Fibroblast of pulmonary artery (primary cell): Measurements from ENCODE around the gene PGD.
"Not testable (repeated sequence)": the region's sequence is repeated elsewhere in the genome, so short reads cannot be mapped to it uniquely, and the experiment has no call there.

Experiments used
- DNase-seq: peaks from one replicate; pipeline ENCODE4 v3.0.0-alpha.2; 2010; ENCODE audit warnings: low read depth
- H3K4me3 ChIP-seq: replicated peaks from 2 replicates; pipeline ENCODE4 v1.5.1; 2011; ENCODE audit warnings: low read depth, mild to moderate bottlenecking, control low read depth, low read length, moderate library complexity
- TF ChIP-seq, protein P1 (sequence below): IDR thresholded peaks from 2 replicates; pipeline ENCODE4 v1.5.1; 2011; ENCODE audit warnings: mild to moderate bottlenecking, control low read depth, low read length, inconsistent platforms; ENCODE audit errors: missing control alignments

Gene PGD

GRCh38 chr1:10450156-10450814 lies 51.4 kb downstream of the PGD start:
- no peak overlapping the region for H3K4me3 ChIP-seq
- no peak for DNase-seq
- TF ChIP-seq, protein P1, sequence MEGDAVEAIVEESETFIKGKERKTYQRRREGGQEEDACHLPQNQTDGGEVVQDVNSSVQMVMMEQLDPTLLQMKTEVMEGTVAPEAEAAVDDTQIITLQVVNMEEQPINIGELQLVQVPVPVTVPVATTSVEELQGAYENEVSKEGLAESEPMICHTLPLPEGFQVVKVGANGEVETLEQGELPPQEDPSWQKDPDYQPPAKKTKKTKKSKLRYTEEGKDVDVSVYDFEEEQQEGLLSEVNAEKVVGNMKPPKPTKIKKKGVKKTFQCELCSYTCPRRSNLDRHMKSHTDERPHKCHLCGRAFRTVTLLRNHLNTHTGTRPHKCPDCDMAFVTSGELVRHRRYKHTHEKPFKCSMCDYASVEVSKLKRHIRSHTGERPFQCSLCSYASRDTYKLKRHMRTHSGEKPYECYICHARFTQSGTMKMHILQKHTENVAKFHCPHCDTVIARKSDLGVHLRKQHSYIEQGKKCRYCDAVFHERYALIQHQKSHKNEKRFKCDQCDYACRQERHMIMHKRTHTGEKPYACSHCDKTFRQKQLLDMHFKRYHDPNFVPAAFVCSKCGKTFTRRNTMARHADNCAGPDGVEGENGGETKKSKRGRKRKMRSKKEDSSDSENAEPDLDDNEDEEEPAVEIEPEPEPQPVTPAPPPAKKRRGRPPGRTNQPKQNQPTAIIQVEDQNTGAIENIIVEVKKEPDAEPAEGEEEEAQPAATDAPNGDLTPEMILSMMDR, result no peak

DNA sequence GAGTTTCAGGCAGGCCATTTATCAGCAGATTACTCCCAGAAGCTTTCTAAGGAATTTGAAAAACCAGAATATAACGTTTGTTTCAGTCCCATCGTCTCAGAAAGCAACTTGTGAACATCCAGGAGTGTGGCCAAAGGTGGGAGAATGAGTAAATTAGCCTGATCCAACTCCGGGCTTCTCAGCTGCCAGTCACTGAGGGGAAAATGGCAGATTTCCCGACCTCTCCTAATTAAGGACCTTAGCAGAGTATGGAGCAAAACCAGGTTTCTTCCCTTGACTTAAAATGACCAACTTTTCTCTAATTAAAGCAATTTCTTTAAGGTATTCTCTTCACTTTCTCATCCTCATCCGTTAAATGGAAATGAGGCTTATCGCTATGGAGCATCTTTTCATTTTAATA lies 52.0 kb downstream of the PGD start:
- DNase-seq, result no peak
- no peak overlapping the region for H3K4me3 ChIP-seq
- TF ChIP-seq, protein P1, result no peak

GRCh38 chr1:10451287-10451686 lies 52.4 kb downstream of the PGD start:
- DNase-seq, result peak; percentile 15
- peak overlapping the region; percentile 2 for H3K4me3 ChIP-seq
- TF ChIP-seq, protein P1, result no peak

GRCh38 chr1:10456048-10456447 lies 57.2 kb downstream of the PGD start:
- DNase-seq, result no peak
- no peak overlapping the region for H3K4me3 ChIP-seq
- TF ChIP-seq, protein P1, result no peak

GRCh38 chr1:10456661-10457060 lies 57.8 kb downstream of the PGD start:
- H3K4me3 ChIP-seq, result no peak overlapping the region
- TF ChIP-seq, protein P1, result no peak
- DNase-seq, result no peak

GRCh38 chr1:10457462-10457861 lies 58.6 kb downstream of the PGD start:
- not testable (repeated sequence) for H3K4me3 ChIP-seq, DNase-seq

DNA sequence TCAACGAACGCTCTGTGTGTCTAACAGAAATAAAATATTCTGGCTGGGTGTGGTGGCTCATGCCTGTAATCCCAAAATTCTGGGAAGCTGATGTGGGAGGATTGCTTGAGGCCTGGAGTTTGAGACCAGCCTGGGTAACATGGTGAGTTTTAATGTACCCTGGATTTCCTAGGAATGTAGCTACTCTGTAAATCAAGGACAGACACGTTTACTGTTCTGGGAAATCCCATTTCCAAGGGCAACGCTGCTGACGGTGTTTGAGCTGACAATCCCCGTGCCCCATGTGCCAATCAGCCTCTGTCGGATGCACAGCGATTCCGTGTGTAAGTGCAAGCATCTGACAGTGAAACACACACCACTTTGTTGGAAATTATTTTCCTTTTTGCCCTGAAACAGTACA lies 59.0 kb downstream of the PGD start:
- no peak overlapping the region for H3K4me3 ChIP-seq
- TF ChIP-seq, protein P1, result no peak
- DNase-seq, result no peak
